C4-2B (cell line): ENCODE results near the gene BRWD1.
"Not testable (repeated sequence)": the region's sequence is repeated elsewhere in the genome, so short reads cannot be mapped to it uniquely, and the experiment has no call there.

Source experiments
- H3K27ac ChIP-seq: fragments of 450-650 bp; 2 replicates; pipeline ENCODE4 v1.5.1; 2017
- CTCF ChIP-seq: fragments of 450-650 bp; conservative IDR thresholded peaks from 2 replicates; pipeline ENCODE4 v1.5.1; 2017; ENCODE audit warnings: mild to moderate bottlenecking
- ZFX ChIP-seq: fragments of 450-650 bp; IDR thresholded peaks from 2 replicates; pipeline ENCODE4 v1.6.1; 2017

The BRWD1 gene

DNA sequence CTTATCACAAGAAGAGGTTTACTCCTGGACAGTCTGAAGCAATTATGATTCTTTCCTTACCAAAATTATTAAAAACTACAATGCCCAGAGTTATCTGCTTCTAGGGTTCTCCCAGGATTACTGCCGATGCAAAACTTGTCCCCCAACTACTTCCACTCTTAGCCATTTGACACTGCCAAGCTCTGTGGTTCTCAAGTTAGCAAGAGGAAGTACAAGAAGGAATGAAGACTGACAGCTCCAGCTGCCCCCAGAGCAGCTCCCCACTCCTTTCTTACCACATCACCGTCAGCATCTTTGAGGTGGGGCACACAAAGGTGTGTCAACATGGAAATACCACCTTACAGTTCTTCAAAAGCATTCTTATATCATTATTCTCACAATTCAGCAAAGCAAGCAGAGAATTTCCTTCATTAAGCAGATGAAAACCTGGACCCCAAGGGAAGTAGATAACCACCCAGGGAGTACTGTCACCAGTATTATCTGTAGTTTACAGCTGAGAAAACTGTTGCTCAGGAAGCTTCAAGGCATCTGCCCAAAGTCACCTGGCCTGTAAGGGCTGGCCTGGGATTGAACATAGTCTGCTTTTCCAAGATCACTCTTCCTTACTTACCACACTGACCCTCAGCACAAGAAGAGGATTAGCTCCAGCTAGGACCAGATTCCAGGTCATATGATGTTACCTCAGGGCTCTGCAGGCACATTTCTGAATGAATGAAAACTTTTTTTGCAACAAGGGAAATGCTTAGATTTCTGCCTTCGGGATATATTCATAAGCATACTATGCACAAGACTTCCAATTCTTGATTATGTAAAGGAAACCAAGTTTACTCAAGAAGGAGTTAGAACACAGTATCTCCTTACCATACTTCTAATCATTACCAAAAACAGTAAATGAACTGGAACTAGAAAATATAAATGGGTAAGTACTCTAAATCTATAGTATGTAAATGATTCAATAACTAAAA lies 139.4 kb downstream of the BRWD1 start:
- H3K27ac ChIP-seq = no peak overlapping the region
- TF ChIP-seq ZFX = no peak
- no peak for TF ChIP-seq CTCF

DNA sequence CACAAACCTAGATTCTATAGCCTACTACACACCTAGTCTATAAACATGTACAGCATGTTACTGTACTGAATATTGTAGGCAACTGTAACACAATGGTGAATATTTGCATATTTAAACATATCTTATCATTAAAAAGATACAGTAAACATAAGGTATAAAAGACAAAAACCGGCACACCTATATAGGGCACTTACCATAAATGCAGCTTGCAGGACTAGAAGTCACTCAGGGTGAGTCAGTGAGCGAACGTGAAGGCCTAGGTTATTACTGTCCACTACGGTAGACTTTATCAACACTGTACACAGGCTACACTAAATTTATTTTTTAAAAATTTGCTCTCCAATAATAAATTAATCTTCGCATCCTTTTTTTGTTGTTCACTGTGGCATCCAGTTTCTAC lies 143.5 kb downstream of the BRWD1 start:
- no peak for TF ChIP-seq ZFX
- no peak for TF ChIP-seq CTCF
- no peak overlapping the region for H3K27ac ChIP-seq

GRCh38 chr21:39168800-39169199 lies 144.6 kb downstream of the BRWD1 start:
- H3K27ac ChIP-seq = no peak overlapping the region
- TF ChIP-seq ZFX (no peak), CTCF (no peak)

- H3K27ac ChIP-seq = no peak overlapping the region
- TF ChIP-seq CTCF (no peak), ZFX (no peak)
Observed at GRCh38 chr21:39164523-39164922, 148.9 kb downstream of the BRWD1 start.

DNA sequence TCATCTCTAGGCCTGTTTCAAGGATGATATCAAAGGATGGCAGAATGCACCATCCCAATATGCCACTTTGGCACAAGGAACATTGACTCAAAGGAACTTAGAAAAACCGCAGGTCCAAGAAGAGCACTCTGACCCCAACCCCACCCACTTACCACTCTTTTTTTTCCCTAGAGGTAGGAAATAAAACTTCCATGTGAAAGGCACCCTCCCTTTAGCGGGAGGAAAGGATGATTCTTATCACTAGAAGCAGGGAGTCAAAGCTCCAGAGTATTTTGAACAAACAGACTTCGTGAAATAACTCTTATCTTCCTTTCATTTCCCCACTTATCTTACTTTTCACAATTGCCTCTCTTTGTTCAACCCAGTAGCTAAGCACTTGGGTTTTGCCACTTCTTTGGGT lies 152.4 kb downstream of the BRWD1 start:
- TF ChIP-seq CTCF = no peak
- no peak for TF ChIP-seq ZFX
- H3K27ac ChIP-seq = no peak overlapping the region

DNA sequence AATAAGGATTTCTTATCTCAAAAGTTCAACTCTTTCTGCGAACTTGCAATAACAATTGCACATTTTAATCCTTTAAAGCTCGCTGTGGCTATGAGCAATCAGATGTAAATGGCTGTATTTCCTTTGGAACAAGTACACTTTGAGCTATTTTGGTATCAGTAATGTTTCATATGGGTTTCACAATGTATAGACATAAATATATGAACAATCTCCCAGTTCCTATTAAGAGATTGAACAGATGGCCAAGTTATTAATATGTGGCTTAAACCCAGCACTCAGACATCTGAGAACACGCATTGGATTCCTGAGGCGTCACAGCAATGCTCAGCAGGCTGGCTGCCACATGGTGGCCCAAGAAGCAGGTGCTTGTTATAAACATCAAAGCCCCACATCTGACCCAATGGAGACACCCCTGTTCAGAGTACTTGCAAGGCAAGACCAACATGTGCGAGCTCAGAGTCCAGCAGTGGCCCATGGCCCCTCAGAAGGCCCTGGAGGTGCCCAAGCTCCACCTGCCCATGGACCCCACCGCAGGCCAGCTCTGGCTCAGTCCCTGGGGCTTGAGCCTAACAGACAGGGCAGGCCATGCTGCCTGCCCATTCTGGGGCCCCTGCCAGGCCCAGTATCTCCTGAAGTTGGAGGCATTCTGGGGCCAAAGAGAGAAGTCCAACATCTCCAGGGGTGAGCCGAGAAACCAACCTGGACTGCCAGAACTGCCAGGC lies 153.9 kb downstream of the BRWD1 start:
- H3K27ac ChIP-seq = no peak overlapping the region

DNA sequence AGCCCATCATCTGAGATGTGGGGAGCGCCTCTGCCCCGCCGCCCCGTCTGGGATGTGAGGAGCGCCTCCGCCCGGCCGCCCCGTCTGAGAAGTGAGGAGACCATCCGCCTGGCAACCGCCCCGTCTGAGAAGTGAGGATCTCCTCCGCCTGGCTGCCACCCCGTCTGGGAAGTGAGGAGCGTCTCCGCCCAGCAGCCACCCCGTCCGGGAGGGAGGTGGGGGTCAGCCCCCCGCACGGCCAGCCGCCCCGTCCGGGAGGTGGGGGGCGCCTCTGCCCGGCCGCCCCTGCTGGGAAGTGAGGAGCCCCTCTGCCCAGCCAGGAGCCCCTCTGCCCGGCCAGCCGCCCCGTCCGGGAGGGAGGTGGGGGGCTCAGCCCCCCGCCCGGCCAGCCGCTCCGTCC lies 156.2 kb downstream of the BRWD1 start:
- not testable (repeated sequence) for H3K27ac ChIP-seq

More for the DNA sequence above, 153.9 kb downstream of the BRWD1 start:
- TF ChIP-seq CTCF (no peak), ZFX (no peak)
